NCI-H446 (cell line): Measurements from ENCODE around the gene SS18.

Experiments used
- DNase-seq, 2 experiments: peaks; one replicate each; lab custom pipeline; 2025; lab: John Stamatoyannopoulos, UW

Gene SS18

DNA sequence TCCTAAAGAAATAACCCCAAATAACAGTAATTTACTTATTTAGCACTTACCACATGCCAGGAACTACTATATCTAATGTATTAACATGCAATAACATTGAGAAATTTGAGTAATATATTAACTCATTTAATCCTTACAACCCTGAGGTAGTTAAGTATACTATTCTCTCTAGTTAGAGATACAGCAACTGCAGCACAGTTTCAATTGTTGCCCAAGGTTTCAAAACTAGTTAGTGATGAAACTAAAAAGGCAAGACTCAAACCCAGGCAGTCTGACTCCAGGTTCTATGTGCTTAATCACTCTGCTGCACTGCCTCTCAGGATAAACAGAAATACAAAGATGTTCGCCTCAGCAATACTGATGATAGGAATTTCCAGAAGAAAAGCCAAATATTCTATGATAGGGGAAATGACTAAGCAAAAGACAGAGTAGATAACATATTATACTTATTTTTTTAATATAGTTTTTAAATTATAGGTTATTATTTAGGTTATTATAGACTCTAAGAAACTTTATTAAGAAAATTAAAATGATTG lies 88.0 kb downstream of the SS18 start:
- no peak for DNase-seq

DNA sequence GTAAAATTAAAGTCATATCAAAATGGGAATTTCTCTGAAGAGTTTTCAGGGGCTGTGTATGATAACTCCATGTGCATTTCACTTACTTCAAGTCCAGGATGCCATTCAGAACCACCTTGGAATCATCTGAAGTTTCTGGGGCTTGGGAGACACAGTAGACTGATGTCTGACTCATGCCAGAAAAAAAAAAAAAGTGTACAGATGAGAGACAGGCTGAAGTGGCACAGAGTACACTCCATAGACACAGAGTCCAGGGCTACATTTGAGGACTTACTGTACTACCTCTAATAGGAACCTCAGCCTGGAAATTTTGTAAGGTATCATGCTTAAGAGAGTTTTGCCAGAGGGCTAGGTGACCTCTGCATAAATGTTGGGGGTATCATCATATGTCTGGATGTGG lies 92.0 kb downstream of the SS18 start:
- DNase-seq: no peak

DNA sequence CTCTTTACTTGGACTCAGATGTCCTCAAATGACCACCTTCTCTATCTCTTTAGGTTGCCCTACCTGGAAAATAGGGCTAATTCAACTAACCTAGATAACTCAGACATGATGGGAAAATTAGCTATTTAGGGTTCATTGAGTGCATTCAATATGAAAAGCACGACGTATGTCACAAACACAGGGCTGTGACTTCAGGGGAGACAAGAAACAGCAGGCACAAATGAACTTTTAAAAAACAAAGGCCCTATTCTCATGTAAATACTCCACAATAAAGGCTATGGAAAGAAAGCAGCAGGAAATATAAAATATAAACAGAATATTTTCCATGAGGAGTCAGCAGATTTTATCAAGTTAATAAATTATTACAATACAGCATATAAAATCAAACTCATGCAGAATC lies 97.8 kb downstream of the SS18 start:
- no peak for DNase-seq

DNA sequence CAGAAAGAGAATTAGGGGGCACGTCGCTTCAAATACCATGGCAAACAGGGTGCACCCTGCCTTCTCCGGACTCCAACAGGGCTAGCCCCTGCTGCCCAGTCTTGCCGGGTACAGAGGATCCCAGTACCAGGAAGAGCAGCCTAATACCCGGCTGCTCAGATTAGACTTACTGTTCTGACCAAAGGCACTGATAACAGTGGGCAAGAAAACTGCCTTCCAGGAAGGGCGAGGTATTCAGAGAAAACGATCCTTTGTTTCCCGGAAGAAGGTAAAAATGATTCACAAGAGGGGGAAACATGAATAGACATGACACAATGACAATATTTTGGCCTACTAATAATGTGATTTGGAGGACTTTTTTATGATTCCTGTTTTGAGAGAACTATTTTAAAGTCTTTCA lies 99.9 kb downstream of the SS18 start:
- DNase-seq: no peak

DNA sequence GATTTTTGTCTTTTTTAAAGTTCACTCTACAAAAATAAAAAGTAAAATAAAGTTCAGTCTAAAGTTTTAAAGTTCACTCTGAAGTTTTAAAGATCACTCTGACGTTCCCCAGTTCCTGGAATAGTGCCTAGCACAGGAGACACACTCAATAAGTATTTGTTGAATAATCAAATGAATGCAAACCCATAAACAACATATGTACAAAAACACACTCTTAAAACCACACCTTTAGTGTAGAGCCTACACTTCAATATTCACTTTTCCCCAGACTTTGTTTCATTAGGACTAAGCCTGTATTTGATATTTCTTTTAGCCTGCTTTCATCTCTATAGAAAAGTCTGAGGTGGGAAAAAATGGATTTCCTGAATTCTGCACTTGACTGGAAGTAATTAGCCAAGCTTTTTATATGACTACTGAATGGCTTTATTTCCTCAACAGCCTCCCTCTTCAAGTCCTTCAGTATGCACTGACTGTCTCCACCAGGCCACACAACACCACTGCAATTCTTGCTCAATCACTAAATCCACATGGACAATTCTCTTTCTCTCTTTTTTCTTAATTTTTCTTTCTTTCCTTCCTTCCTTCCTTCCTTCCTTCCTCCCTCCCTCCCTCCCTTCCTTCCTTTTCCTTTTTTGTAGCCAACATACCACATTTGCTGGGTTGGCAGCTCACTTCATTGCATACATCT lies 104.6 kb downstream of the SS18 start:
- no peak for DNase-seq

DNA sequence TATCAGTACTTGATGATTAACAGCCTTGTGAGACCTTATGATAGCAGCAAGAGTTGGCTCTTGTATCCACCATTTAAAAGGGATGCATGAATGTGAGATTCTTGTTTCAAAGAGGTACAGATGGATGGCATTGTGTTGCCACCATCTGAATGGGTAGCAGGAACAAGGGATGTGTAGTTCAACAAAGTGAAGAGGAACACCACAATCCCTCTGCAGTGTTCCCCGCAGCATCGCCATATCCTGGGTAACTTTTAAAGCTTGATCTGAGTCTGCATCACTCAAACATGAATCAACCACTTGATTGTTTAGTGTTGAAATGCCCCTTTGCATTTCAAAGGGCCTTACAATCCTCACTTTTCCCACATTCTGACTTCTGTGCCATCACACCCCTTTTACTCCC lies 106.7 kb downstream of the SS18 start:
- DNase-seq: no peak

DNA sequence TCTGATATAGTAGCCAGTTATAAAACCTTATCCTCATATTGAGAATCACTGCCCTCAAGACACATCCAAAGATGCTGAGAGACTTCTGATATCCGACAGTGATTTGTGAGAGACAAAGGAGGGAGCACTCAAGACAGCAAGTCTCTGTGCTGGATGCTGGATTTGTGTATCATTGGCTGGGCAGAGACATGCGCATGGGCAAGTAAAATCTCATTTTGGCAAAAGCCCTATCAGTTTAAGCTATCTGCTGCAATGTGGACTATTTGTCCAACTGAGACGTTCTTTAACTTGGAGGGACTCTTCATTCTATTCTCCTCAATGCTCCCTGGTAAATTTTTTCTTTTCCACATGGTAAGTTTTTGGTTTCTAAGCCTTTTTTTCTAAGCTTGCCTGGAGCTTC lies 107.5 kb downstream of the SS18 start:
- no peak for DNase-seq

DNA sequence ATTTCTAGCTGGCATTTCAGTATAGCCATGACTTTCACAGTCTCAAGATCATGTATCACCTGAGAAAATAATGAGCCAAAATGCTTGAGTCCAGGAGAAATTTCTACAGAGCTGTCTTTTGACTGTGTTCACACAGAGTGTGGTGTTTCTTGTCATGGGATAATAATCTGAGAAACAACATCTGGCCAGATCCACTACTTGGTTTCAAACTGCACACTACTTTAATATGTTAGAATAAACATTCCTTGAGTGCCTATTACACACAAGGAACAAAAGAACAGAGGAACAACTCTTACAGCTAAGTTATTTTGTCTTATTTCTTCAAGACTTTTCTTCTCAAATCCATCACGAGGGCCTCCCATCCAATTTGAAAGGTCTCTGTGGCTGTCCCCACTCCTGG lies 108.3 kb downstream of the SS18 start:
- DNase-seq: no peak

DNA sequence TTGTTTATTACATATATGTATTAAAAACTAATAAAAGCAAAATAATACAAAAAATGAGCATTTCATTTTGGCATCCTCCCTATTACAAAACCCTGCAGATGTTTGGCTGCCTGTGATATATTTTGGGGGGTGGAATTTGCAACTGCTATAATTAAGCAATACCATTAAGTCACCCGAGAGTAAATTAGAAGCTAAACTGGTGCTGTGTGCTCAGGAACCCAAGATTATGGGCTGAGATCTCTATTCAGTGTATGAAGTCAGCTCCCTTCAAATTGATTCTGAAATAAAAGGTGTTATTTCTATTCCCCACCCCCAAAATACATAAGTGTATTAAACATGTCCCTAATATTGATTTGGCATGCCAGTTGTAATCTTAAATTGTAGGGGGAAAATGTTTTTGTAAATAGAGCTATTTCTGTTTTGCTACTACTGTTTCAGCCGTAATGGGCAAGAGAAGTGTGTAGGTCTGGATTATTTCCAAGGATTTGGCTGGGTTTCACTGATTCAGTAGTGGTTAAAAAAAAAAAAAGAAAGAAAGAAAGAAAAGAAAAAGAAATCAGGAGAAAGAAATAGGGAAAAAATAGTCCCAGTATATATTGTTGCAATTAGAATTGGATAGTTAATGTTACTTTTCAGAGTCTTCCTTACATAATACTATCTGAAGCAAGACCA lies 110.9 kb downstream of the SS18 start:
- no peak for DNase-seq

DNA sequence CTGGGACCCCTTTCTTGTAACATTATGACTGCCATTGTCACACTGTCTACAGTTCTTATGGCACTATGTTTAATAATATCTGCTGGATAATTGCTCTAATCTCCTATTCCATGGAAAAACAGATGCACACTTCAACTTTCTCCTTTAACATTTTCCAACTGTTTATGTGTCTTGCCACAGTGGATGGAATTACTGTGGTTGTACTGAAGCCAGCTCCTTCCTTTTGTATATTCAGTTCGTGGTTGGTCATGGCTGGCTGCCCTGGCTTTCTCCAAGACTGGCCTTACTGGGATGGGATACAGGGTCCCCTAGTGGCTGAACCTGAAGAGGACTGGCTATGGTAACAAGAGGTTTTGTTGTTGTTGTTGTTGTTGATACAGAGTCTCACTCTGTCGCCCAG lies 113.9 kb downstream of the SS18 start:
- DNase-seq: no peak

DNA sequence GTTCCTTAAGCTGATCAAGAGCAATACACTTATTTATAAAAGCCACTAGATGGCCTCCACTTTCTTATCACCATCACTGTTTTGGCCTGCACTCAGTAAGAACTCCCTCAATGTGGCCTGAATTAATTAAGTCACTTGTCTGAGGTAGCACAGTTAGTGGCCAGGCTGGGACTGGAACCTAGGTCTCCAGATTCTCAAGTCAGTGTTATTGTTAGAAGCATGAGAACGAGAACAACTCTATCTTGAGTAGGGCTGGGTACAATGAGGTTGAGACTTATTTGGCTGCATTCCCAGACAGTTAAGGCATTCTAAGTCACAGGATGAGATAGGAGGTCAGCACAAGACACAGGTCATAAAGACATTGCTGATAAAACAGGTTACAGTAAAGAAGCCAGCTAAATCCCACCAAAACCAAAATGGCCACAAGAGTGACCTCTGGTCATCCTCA lies 115.8 kb downstream of the SS18 start:
- DNase-seq: peak in 1 of 2 experiments; percentile 3
